DOHH2 (cell line): Measurements from ENCODE around the gene SH3PXD2A.

Source experiments
- EZH2phosphoT487 ChIP-seq: fragments of 200-600 bp; sonication (generic); IDR thresholded peaks from 2 replicates; pipeline ENCODE4 v1.6.1; 2017; ENCODE audit warnings: borderline replicate concordance, mild to moderate bottlenecking, antibody characterized with exemption, low read length, moderate library complexity, mixed read lengths
- TF ChIP-seq, protein P1 (sequence below): fragments of 200-600 bp; sonication (generic); IDR thresholded peaks from one replicate; pipeline ENCODE4 v1.5.1; 2014; ENCODE audit warnings: antibody characterized with exemption, mild to moderate bottlenecking, low read depth, low read length; ENCODE audit not compliant: poor library complexity, severe bottlenecking

DNA sequence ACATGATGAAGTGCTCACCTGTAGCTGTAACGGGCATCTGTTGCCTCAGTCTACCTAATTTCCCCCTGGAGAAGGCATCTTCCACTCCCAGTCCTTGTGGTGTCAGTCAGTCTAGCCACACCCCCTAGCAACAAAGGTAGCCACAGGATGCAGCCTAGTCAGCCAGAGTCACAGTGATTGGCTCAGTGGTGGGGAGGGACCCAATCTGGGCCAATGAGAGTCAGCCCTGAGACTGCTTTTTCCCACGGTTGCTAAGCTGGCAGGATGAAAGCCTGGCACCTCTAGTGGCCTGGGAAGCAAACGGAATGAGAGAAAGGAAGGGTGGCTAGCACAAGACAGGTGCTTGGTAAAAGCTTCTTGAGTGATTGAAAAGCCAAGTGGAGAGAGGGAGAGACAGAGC lies 118.6 kb downstream of the SH3PXD2A start:
- TF ChIP-seq, protein P1, sequence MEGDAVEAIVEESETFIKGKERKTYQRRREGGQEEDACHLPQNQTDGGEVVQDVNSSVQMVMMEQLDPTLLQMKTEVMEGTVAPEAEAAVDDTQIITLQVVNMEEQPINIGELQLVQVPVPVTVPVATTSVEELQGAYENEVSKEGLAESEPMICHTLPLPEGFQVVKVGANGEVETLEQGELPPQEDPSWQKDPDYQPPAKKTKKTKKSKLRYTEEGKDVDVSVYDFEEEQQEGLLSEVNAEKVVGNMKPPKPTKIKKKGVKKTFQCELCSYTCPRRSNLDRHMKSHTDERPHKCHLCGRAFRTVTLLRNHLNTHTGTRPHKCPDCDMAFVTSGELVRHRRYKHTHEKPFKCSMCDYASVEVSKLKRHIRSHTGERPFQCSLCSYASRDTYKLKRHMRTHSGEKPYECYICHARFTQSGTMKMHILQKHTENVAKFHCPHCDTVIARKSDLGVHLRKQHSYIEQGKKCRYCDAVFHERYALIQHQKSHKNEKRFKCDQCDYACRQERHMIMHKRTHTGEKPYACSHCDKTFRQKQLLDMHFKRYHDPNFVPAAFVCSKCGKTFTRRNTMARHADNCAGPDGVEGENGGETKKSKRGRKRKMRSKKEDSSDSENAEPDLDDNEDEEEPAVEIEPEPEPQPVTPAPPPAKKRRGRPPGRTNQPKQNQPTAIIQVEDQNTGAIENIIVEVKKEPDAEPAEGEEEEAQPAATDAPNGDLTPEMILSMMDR: peak; percentile 24
- TF ChIP-seq EZH2phosphoT487: no peak
